Stimulated activated CD4-positive, alpha-beta T cell treated with anti-CD3 and anti-CD28 coated beads, Interleukin-4, amount 100 ng/mL, for 24 hours (primary cell): Measurements from ENCODE around the gene ZG16B.

Experiments used
- DNase-seq: peaks from one replicate; pipeline ENCODE4 v3.0.0-alpha.2; 2020

Gene ZG16B

GRCh38 chr16:2846511-2847310 is 16.6 kb downstream of the ZG16B start:
- no peak for DNase-seq

- no peak for DNase-seq
These were observed 19.0 kb downstream of the ZG16B start for GRCh38 chr16:2848933-2849725.

- DNase-seq, result no peak
These were observed 22.1 kb downstream of the ZG16B start for GRCh38 chr16:2852003-2852730.

GRCh38 chr16:2852731-2853507 is 22.8 kb downstream of the ZG16B start:
- no peak for DNase-seq

GRCh38 chr16:2853531-2854073 is 23.5 kb downstream of the ZG16B start:
- DNase-seq, result no peak

GRCh38 chr16:2854700-2855309 is 24.7 kb downstream of the ZG16B start:
- DNase-seq, result no peak

GRCh38 chr16:2855536-2855935 is 25.4 kb downstream of the ZG16B start:
- no peak for DNase-seq

GRCh38 chr16:2856061-2856670 is 26.1 kb downstream of the ZG16B start:
- no peak for DNase-seq

- DNase-seq, result no peak
These were observed 26.8 kb downstream of the ZG16B start for GRCh38 chr16:2856686-2857450.

- no peak for DNase-seq
These were observed 27.5 kb downstream of the ZG16B start, which contains the start of gene PRSS22 for GRCh38 chr16:2857451-2858244. Gene PRSS22, minus strand, starts transcription at chr16:2858170. Its CDS starts 66 bp downstream, at chr16:2858104.

- DNase-seq, result no peak
These were observed 28.3 kb downstream of the ZG16B start for GRCh38 chr16:2858245-2859025.

- no peak for DNase-seq
These were observed 29.7 kb downstream of the ZG16B start for GRCh38 chr16:2859686-2860265.

- DNase-seq, result no peak
These were observed 30.9 kb downstream of the ZG16B start for GRCh38 chr16:2860826-2861567.

- DNase-seq, result no peak
These were observed 35.5 kb downstream of the ZG16B start for GRCh38 chr16:2865651-2866050.

- DNase-seq, result no peak
These were observed 36.3 kb downstream of the ZG16B start for GRCh38 chr16:2866431-2866830.

GRCh38 chr16:2867661-2867986 is 37.5 kb downstream of the ZG16B start:
- DNase-seq, result no peak

GRCh38 chr16:2867987-2868789 is 38.1 kb downstream of the ZG16B start:
- peak; percentile 98 for DNase-seq
